Neural cell (in vitro differentiated cells): Measurements from ENCODE around the gene HPS1.

ENCODE experiments used
- CTCF ChIP-seq: fragments of 450-650 bp; IDR thresholded peaks from 2 replicates; pipeline ENCODE4 v1.5.1; 2014; ENCODE audit warnings: antibody characterized with exemption, mild to moderate bottlenecking, moderate library complexity; ENCODE audit not compliant: poor library complexity, severe bottlenecking
- EP300 ChIP-seq: fragments of 450-650 bp; conservative IDR thresholded peaks from 2 replicates; pipeline ENCODE4 v1.6.1; 2014; ENCODE audit warnings: antibody characterized with exemption, mild to moderate bottlenecking, moderate library complexity; ENCODE audit not compliant: poor library complexity, severe bottlenecking
- EZH2 ChIP-seq: fragments of 200-600, 300-800 bp; shearing (Covaris generic), sonication (generic); IDR thresholded peaks from 2 replicates; pipeline ENCODE4 v1.6.1; 2014; ENCODE audit warnings: antibody characterized with exemption, low read length, borderline replicate concordance, mild to moderate bottlenecking; ENCODE audit not compliant: insufficient read depth, poor library complexity, severe bottlenecking
- MXI1 ChIP-seq: fragments of 450-650 bp; conservative IDR thresholded peaks from 2 replicates; pipeline ENCODE4 v1.6.1; 2014; ENCODE audit warnings: antibody characterized with exemption, mild to moderate bottlenecking; ENCODE audit not compliant: poor library complexity, severe bottlenecking
- POLR2AphosphoS5 ChIP-seq: IDR thresholded peaks from 2 replicates; pipeline ENCODE4 v1.6.1; 2012
- RAD21 ChIP-seq: fragments of 450-650 bp; conservative IDR thresholded peaks from 2 replicates; pipeline ENCODE4 v1.6.1; 2014; ENCODE audit warnings: antibody characterized with exemption, mild to moderate bottlenecking, moderate library complexity
- REST ChIP-seq: IDR thresholded peaks from 2 replicates; pipeline ENCODE4 v1.6.1; 2012; ENCODE audit warnings: borderline replicate concordance
- SMC3 ChIP-seq: fragments of 450-650 bp; conservative IDR thresholded peaks from 2 replicates; pipeline ENCODE4 v1.6.1; 2014; ENCODE audit warnings: antibody characterized with exemption, mild to moderate bottlenecking, moderate library complexity; ENCODE audit not compliant: poor library complexity
- TAF1 ChIP-seq: IDR thresholded peaks from 2 replicates; pipeline ENCODE4 v1.6.1; 2012; ENCODE audit warnings: low read depth

GRCh38 chr10:98492763-98493162, 46.0 kb upstream of the HPS1 start:
- TF ChIP-seq CTCF (no peak), EZH2 (no peak), POLR2AphosphoS5 (no peak), EP300 (no peak), RAD21 (no peak), TAF1 (no peak), MXI1 (no peak), REST (no peak), SMC3 (no peak)
